Panc1 (cell line): ENCODE results near the gene ADCY9.

Source experiments
- POLR2AphosphoS5 ChIP-seq: IDR thresholded peaks from 2 replicates; pipeline ENCODE4 v1.6.1; 2012; ENCODE audit warnings: mild to moderate bottlenecking, low read depth, low read length, moderate library complexity
- SIN3A ChIP-seq: IDR thresholded peaks from 2 replicates; pipeline ENCODE4 v1.6.1; 2012; ENCODE audit warnings: low read depth, mild to moderate bottlenecking, low read length, moderate library complexity, borderline replicate concordance; ENCODE audit not compliant: insufficient read depth
- TF ChIP-seq, protein P1 (sequence below): fragments of 450-650 bp; IDR thresholded peaks from 2 replicates; pipeline ENCODE4 v1.5.1; 2017; ENCODE audit warnings: mild to moderate bottlenecking
- TF ChIP-seq, protein P2 (sequence below), 2 experiments: IDR thresholded peaks; 2 replicates each; pipeline ENCODE4 v1.6.1; 2011 to 2012; ENCODE audit warnings: low read depth in 2 of 2, control low read depth in 1 of 2, low read length in 1 of 2, mild to moderate bottlenecking in 1 of 2, moderate library complexity in 1 of 2; ENCODE audit not compliant: insufficient read depth in 1 of 2

DNA sequence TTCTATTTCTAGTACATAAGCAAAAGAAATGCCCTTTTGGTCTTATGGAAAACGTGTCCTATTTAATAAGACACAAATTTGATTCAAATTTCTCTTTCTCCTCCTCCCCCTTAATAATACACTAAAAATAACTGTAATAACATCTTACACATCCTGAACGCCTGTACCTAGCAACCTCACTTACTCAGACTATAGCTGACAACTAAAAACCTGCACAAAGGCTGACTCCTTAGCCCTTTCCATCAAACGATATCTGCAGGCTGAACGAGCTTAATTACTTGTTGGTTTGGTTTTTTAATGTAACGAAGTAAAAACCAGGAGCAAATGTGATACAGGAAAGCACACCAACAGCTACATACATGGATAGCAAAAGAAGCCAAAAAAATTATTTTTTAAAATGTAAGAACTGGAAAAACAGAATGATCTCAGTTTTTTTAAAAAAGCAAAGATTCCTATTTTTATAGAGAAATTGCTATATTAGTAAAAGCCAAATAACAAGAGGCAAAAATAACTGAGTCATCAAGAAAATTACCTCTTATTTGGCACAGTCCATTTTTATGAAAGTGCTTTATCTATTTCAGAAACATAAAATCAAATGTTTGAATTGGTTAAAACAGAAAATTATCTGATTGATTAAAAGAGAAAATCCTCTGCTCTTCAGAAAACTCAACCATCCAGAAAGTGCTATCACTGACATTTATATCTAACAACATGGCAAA is 23.5 kb downstream of the ADCY9 start:
- TF ChIP-seq, protein P1, sequence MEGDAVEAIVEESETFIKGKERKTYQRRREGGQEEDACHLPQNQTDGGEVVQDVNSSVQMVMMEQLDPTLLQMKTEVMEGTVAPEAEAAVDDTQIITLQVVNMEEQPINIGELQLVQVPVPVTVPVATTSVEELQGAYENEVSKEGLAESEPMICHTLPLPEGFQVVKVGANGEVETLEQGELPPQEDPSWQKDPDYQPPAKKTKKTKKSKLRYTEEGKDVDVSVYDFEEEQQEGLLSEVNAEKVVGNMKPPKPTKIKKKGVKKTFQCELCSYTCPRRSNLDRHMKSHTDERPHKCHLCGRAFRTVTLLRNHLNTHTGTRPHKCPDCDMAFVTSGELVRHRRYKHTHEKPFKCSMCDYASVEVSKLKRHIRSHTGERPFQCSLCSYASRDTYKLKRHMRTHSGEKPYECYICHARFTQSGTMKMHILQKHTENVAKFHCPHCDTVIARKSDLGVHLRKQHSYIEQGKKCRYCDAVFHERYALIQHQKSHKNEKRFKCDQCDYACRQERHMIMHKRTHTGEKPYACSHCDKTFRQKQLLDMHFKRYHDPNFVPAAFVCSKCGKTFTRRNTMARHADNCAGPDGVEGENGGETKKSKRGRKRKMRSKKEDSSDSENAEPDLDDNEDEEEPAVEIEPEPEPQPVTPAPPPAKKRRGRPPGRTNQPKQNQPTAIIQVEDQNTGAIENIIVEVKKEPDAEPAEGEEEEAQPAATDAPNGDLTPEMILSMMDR: no peak
- no peak for TF ChIP-seq POLR2AphosphoS5
- TF ChIP-seq SIN3A: no peak
- TF ChIP-seq, protein P2, sequence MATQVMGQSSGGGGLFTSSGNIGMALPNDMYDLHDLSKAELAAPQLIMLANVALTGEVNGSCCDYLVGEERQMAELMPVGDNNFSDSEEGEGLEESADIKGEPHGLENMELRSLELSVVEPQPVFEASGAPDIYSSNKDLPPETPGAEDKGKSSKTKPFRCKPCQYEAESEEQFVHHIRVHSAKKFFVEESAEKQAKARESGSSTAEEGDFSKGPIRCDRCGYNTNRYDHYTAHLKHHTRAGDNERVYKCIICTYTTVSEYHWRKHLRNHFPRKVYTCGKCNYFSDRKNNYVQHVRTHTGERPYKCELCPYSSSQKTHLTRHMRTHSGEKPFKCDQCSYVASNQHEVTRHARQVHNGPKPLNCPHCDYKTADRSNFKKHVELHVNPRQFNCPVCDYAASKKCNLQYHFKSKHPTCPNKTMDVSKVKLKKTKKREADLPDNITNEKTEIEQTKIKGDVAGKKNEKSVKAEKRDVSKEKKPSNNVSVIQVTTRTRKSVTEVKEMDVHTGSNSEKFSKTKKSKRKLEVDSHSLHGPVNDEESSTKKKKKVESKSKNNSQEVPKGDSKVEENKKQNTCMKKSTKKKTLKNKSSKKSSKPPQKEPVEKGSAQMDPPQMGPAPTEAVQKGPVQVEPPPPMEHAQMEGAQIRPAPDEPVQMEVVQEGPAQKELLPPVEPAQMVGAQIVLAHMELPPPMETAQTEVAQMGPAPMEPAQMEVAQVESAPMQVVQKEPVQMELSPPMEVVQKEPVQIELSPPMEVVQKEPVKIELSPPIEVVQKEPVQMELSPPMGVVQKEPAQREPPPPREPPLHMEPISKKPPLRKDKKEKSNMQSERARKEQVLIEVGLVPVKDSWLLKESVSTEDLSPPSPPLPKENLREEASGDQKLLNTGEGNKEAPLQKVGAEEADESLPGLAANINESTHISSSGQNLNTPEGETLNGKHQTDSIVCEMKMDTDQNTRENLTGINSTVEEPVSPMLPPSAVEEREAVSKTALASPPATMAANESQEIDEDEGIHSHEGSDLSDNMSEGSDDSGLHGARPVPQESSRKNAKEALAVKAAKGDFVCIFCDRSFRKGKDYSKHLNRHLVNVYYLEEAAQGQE (IDR thresholded peaks at IDR 0.05; ENCODE audit: insufficient read depth in 1 of 2, low read depth in 2 of 2, low read length in 1 of 2): no peak
